Measurements from ENCODE around the gene SF3B3.
"Not testable (repeated sequence)": the region's sequence is repeated elsewhere in the genome, so short reads cannot be mapped to it uniquely, and the experiment has no call there.

Gene SF3B3

GRCh38 chr16:70512456-70512855, 11.2 kb upstream of the SF3B3 start:
- FAIRE-seq = no peak

GRCh38 chr16:70520612-70521297, 2.9 kb upstream of the SF3B3 start:
- FAIRE-seq = no peak

DNA sequence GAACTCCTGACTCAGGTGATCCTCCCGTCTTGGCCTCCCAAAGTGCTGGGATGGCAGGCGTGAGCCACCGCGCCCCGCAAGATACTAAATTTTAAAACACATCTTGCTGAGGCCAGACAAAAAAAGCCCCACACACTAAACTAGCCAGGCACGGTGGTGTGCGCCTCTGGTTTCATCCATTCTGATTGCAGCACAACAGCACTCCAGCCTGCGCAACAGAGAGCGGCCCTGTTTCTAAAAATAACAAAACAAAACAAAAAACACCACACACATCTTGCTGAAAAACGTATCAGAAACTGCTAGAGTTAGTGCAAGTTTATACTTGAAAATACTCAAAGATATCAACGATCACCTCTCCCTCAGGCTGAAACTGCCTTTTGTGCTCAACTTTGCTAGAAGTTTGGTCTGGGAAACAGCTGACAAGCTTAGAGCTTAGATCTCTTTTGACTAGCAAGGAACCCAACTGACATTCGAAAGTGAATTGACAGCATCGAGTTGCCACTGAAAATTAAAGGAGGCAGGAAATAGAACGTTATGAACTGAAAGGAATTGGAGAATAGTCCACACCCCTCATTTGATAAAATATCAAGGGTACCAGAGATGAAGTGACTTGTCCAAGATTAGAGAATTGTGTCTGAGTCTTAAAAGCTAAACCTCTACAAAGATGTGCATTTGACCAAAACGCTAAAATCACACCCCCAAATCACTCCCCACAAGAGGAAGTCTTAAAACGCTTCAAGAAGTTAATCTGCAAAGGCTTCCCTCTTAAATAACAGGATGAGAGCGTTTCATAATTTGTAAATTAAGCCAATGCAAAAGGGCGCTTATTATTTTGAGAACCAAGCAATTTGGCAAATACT, 1.2 kb upstream of the SF3B3 start:
- FAIRE-seq = no peak

GRCh38 chr16:70523076-70523742, 407 bp upstream of the SF3B3 start, which contains the start of gene COG4:
COG4 (minus strand) TSS chr16:70523554; CDS start chr16:70523543, 11 bp downstream.
- peak; percentile 92 for FAIRE-seq

DNA sequence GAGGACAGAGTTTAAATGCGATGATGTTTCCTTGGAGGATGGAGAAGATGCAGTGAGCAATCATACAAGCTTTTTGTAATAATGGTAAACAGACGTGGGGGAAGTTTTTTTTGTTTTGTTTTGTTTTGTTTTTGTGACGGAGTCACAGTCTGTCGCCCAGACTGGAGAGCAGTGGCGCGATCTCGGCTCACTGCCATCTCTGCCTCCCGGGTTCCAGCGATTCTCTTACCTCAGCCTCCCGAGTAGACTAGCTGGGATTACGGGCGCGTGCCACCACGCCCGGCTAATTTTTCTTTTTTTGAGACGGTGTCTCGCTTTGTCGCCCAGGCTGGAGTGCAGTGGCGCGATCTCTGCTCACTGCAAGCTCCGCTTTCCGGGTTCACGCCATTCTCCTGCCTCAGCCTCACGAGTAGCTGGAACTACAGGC, 796 bp downstream of the SF3B3 start:
- not testable (repeated sequence) for FAIRE-seq

DNA sequence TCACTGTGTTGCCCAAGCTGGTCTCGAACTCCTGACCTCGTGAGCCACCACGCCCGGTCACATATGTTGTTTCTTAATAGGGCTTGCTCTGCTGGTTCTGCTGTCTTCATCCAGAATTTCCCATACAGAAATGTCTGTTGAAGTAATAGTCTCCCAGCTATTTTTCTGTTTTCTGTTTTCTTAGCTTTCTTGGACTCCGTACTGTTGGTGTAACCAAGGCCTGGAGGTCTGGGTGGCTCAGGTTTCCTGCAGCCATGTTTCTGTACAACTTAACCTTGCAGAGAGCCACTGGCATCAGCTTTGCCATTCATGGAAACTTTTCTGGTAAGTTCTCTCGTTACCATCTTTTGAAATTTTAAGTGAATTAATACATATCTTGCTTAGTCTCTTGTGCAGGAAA, 2.8 kb downstream of the SF3B3 start:
- FAIRE-seq = no peak

- no peak for FAIRE-seq
Observed at GRCh38 chr16:70527315-70527996, 3.8 kb downstream of the SF3B3 start.

DNA sequence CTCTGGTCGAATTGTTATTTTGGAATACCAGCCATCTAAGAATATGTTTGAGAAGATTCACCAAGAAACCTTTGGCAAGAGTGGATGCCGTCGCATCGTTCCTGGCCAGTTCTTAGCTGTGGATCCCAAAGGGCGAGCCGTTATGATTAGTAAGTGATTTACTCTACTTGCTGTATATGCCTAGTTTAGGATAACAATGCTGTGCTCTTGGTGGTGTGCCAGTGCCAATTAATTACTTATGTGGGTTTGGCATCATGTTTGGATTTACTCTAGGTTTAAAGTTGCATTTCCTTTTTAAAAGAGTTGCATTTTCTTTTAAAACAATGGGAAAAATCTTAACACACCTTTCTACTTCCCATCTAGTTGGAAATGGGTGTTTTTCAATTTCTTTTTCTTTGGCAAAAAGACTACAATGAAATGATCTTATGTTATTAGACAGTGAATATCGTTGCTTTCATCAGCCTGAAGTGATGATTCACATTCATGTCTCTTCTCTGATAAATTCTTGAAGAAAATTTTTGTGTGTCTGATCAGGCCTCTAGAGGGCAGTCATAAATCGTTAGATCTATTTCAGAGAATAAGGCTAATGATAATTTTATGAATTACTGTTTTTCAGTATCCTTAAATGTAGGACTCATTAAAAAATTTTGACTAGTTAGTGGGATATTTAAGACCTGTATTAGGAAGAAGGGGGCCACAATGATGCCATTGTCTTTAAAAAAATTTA, 5.6 kb downstream of the SF3B3 start:
- FAIRE-seq = no peak

DNA sequence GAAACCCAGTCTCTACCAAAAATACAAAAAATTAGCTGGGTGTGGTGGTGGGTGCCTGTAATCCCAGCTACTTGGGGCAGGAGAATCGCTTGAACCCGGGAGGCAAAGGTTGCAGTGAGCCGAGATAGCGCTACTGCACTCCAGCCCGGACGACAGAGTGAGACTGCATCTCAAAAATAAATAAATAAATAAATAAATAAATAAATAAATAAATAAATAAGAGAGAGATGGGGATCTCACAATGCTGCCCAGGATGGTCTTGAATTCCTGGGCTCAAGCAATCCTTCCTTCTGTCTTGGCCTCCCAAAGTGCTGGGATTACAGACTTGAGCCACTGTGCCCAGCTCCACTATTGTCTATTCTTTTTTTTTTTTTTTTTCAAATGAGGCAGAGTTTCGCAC, 6.3 kb downstream of the SF3B3 start:
- FAIRE-seq = not testable (repeated sequence)

- FAIRE-seq = no peak
Observed at GRCh38 chr16:70534971-70535370, 11.4 kb downstream of the SF3B3 start.

GRCh38 chr16:70540994-70541393, 17.4 kb downstream of the SF3B3 start:
- FAIRE-seq = no peak

GRCh38 chr16:70544548-70544947, 20.9 kb downstream of the SF3B3 start:
- no peak for FAIRE-seq

GRCh38 chr16:70548936-70549335, 25.3 kb downstream of the SF3B3 start:
- no peak for FAIRE-seq

GRCh38 chr16:70550082-70550481, 26.5 kb downstream of the SF3B3 start:
- FAIRE-seq = no peak

- no peak for FAIRE-seq
Observed at GRCh38 chr16:70551788-70552187, 28.2 kb downstream of the SF3B3 start.

DNA sequence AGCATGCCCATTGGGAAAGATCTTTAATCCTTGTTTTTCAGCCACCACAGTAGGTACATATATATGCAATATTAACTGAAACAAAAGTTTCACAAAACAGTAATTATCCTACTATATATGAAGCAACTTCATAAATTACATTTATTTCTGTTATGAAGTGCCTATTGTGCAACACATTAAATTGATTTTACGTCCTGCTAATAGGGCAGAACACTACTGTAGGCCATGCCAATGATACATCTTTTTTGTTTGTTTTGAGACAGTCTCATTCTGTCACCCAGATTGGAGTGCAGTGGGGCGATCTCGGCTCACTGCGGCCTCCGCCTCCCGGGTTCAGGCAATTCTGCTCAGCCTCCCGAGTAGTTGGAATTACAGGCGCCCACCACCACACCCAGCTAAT, 29.1 kb downstream of the SF3B3 start:
- FAIRE-seq = no peak

- no peak for FAIRE-seq
Observed at GRCh38 chr16:70553645-70554044, 30.0 kb downstream of the SF3B3 start.

DNA sequence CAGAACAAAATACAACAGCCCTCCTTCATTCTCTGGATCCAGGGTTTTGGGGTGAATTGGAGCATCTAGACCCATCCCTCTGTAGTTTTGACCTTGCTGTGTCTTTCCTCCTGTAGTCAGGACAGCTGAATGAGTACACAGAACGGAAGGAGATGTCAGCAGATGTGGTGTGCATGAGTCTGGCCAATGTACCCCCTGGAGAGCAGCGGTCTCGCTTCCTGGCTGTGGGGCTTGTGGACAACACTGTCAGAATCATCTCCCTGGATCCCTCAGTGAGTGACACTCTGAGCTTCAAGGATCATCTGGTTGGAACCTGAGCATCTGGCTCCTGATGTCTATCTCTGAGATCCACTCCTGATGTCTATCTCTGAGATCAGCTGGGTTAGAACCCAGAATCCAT, 32.4 kb downstream of the SF3B3 start:
- no peak for FAIRE-seq

GRCh38 chr16:70561623-70562022, 38.0 kb downstream of the SF3B3 start:
- FAIRE-seq = no peak

- FAIRE-seq = no peak
Observed at GRCh38 chr16:70563636-70564035, 40.0 kb downstream of the SF3B3 start.

GRCh38 chr16:70565053-70565452, 41.4 kb downstream of the SF3B3 start:
- FAIRE-seq = no peak

- FAIRE-seq = no peak
Observed at GRCh38 chr16:70568601-70569237, 45.1 kb downstream of the SF3B3 start.
